Hepatocyte (in vitro differentiated cells): ENCODE measurements around the gene MBD5. TPM values are rescaled to one million over a fixed set of nuclear protein-coding genes. Genes with fewer than 3 reads are reported as not detected.

ENCODE experiments used
- DNase-seq: peaks from one replicate; pipeline ENCODE4 v3.0.0-alpha.2; 2016; ENCODE audit warnings: low spot score
- H2AFZ ChIP-seq: fragments of 200-600 bp; sonication (generic); 2 replicates; pipeline ENCODE4 v1.6.0; 2016; ENCODE audit warnings: antibody characterized with exemption, mild to moderate bottlenecking
- H3K27ac ChIP-seq: fragments of 200-600 bp; sonication (generic); 2 replicates; pipeline ENCODE4 v1.5.1; 2016; ENCODE audit warnings: mild to moderate bottlenecking
- H3K27me3 ChIP-seq: fragments of 200-600 bp; sonication (generic); 2 replicates; pipeline ENCODE4 v1.6.1; 2016
- H3K36me3 ChIP-seq: fragments of 200-600 bp; sonication (generic); replicated peaks from 2 replicates; pipeline ENCODE4 v1.5.1; 2016; ENCODE audit warnings: low read depth; ENCODE audit not compliant: insufficient read depth
- H3K4me1 ChIP-seq: fragments of 200-600 bp; sonication (generic); 2 replicates; pipeline ENCODE4 v1.5.1; 2016; ENCODE audit warnings: mild to moderate bottlenecking, moderate library complexity; ENCODE audit not compliant: insufficient read depth
- H3K4me2 ChIP-seq: fragments of 200-600 bp; sonication (generic); 2 replicates; pipeline ENCODE4 v1.6.0; 2016
- H3K4me3 ChIP-seq: fragments of 200-600 bp; sonication (generic); 2 replicates; pipeline ENCODE4 v1.5.1; 2016; ENCODE audit warnings: mild to moderate bottlenecking
- H3K79me2 ChIP-seq: fragments of 200-600 bp; sonication (generic); 2 replicates; pipeline ENCODE4 v1.6.0; 2017; ENCODE audit warnings: mild to moderate bottlenecking
- H3K9me2 ChIP-seq: fragments of 200-600 bp; sonication (generic); replicated peaks from 2 replicates; pipeline ENCODE4 v1.6.0; 2017; ENCODE audit warnings: mild to moderate bottlenecking; ENCODE audit not compliant: insufficient read depth
- H3K9me3 ChIP-seq: fragments of 200-600 bp; sonication (generic); 2 replicates; pipeline ENCODE4 v1.5.1; 2016; ENCODE audit warnings: low read depth, mild to moderate bottlenecking
- H4K20me1 ChIP-seq: fragments of 200-600 bp; sonication (generic); 2 replicates; pipeline ENCODE4 v1.6.0; 2016; ENCODE audit warnings: mild to moderate bottlenecking; ENCODE audit not compliant: insufficient read depth, poor library complexity, severe bottlenecking
- EZH2 ChIP-seq: fragments of 200-600 bp; sonication (generic); IDR thresholded peaks from 2 replicates; pipeline ENCODE4 v1.6.1; 2016; ENCODE audit warnings: antibody characterized with exemption, mild to moderate bottlenecking, borderline replicate concordance
- EZH2phosphoT487 ChIP-seq: fragments of 200-600 bp; sonication (generic); IDR thresholded peaks from one replicate; pipeline ENCODE4 v1.6.1; 2018; ENCODE audit warnings: antibody characterized with exemption, mild to moderate bottlenecking, low read depth, moderate library complexity; ENCODE audit not compliant: unreplicated experiment, severe bottlenecking
- WGBS: methylation state at CpG from one replicate; pipeline ENCODE4 v1.1.6; 2016; ENCODE audit warnings: low lambda C conversion rate; ENCODE audit errors: missing lambda C conversion rate; 5-methylcytosine and 5-hydroxymethylcytosine counted together
- polyA plus RNA-seq: library from polyadenylated mRNA; unstranded; fragments of >200 nt; fragmentation: Nextera tagmentation; extraction: Ambion mirVana; gene quantifications from 2 replicates; pipeline ENCODE4 v1.2.1, GENCODE V29; 2016
- total RNA-seq: library from RNA; depleted of rRNA; stranded (reverse); fragments of >200 nt; gene quantifications from 2 replicates; pipeline ENCODE4 v1.2.3, GENCODE V29; 2014
- TF ChIP-seq, protein P1 (sequence below): fragments of 200-600 bp; sonication (generic); IDR thresholded peaks from 2 replicates; pipeline ENCODE4 v1.5.1; 2016; ENCODE audit warnings: antibody characterized with exemption, mild to moderate bottlenecking; ENCODE audit not compliant: poor library complexity

The MBD5 gene
- total and polyA plus RNA-seq, 2 experiments from 2014 or later, result 20.9 to 36.2 TPM

- TF ChIP-seq, protein P1, sequence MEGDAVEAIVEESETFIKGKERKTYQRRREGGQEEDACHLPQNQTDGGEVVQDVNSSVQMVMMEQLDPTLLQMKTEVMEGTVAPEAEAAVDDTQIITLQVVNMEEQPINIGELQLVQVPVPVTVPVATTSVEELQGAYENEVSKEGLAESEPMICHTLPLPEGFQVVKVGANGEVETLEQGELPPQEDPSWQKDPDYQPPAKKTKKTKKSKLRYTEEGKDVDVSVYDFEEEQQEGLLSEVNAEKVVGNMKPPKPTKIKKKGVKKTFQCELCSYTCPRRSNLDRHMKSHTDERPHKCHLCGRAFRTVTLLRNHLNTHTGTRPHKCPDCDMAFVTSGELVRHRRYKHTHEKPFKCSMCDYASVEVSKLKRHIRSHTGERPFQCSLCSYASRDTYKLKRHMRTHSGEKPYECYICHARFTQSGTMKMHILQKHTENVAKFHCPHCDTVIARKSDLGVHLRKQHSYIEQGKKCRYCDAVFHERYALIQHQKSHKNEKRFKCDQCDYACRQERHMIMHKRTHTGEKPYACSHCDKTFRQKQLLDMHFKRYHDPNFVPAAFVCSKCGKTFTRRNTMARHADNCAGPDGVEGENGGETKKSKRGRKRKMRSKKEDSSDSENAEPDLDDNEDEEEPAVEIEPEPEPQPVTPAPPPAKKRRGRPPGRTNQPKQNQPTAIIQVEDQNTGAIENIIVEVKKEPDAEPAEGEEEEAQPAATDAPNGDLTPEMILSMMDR, result no peak
- no peak for TF ChIP-seq EZH2
- TF ChIP-seq EZH2phosphoT487, result no peak
- no peak for DNase-seq
- Histone ChIP-seq H2AFZ (no peak overlapping the region), H3K9me3 (no peaks in the 10 kb centered on the region), H4K20me1 (no peaks in the 10 kb centered on the region), H3K9me2 (no peaks in the 10 kb centered on the region), H3K27ac (no peak overlapping the region), H3K27me3 (no peaks in the 10 kb centered on the region), H3K4me3 (no peak overlapping the region), H3K4me1 (peaks cover 8% of the 10 kb centered on the region), H3K79me2 (no peaks in the 10 kb centered on the region), H3K4me2 (no peak overlapping the region), H3K36me3 (no peaks in the 10 kb centered on the region)
- WGBS, result 100% methylated on average over 2 of the region's 2 CpGs
Measured at GRCh38 chr2:148458171-148458570, 437.3 kb downstream of the MBD5 start.

- H3K36me3 ChIP-seq, result no peaks in the 10 kb centered on the region
- no peaks in the 10 kb centered on the region for H4K20me1 ChIP-seq
- H3K9me3 ChIP-seq, result no peaks in the 10 kb centered on the region
- no peaks in the 10 kb centered on the region for H3K27me3 ChIP-seq
- H2AFZ ChIP-seq, result no peak overlapping the region
- no peaks in the 10 kb centered on the region for H3K79me2 ChIP-seq
- H3K27ac ChIP-seq, result no peak overlapping the region
- no peak overlapping the region for H3K4me3 ChIP-seq
- TF ChIP-seq, protein P1, result no peak
- TF ChIP-seq EZH2 (no peak), EZH2phosphoT487 (no peak)
- peaks cover 8% of the 10 kb centered on the region for H3K4me1 ChIP-seq
- no peaks in the 10 kb centered on the region for H3K9me2 ChIP-seq
- no peak for DNase-seq
- no peak overlapping the region for H3K4me2 ChIP-seq
Measured at GRCh38 chr2:148459377-148459778, 438.5 kb downstream of the MBD5 start.

DNA sequence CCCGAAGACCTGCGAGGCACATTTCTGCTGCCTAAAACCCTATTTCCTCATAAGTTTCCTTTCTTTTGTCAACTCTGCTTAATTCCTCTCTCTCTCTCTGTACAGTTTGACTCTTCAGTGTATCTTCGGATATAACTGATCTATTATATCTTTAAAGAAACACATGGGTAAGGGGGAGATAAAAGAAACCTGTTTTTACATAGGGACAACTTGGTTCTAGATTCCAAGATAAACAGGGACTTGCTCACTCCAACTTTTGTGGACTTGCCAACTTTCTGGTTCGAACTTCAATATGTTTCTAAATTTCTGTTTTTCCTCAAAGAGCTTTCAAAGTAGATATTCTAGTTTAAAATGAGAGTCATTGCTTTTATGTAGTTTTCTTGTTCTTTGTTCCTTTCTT lies 441.0 kb downstream of the MBD5 start:
- H3K79me2 ChIP-seq, result no peaks in the 10 kb centered on the region
- no peak for DNase-seq
- no peaks in the 10 kb centered on the region for H3K27me3 ChIP-seq
- no peaks in the 10 kb centered on the region for H3K9me2 ChIP-seq
- TF ChIP-seq EZH2phosphoT487 (no peak), EZH2 (no peak)
- TF ChIP-seq, protein P1, result no peak
- no peaks in the 10 kb centered on the region for H3K36me3 ChIP-seq
- no peaks in the 10 kb centered on the region for H4K20me1 ChIP-seq
- 92% methylated on average over 4 of the region's 4 CpGs for WGBS
- no peaks in the 10 kb centered on the region for H3K9me3 ChIP-seq
- H3K4me1 ChIP-seq, result peaks cover 8% of the 10 kb centered on the region
- no peak overlapping the region for H3K4me2 ChIP-seq
- H3K27ac ChIP-seq, result no peak overlapping the region
- H3K4me3 ChIP-seq, result no peak overlapping the region
- no peak overlapping the region for H2AFZ ChIP-seq

DNA sequence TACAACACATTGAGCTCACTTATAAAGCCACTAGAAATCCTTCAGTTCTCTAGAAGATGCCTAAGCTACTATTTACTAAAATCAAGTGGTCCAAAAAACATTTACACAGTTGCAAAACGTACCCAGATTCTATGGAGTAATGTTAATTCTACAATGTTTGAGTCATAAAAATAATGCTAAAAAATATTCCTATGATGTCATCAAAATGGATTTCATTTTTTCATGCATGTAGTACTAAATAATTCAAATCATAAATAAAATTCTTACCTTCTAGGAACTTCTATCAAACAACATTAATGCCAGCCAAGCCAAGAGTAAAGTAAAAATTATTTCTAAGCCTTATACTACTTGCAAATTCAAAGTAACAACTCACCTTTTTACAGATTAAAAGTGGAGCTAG lies 454.7 kb downstream of the MBD5 start:
- Histone ChIP-seq H3K36me3 (no peaks in the 10 kb centered on the region), H3K9me2 (no peaks in the 10 kb centered on the region), H3K27ac (no peak overlapping the region), H3K4me3 (no peak overlapping the region), H3K4me2 (no peak overlapping the region), H4K20me1 (no peaks in the 10 kb centered on the region), H3K9me3 (no peaks in the 10 kb centered on the region), H2AFZ (no peak overlapping the region), H3K79me2 (no peaks in the 10 kb centered on the region), H3K4me1 (no peaks in the 10 kb centered on the region), H3K27me3 (no peaks in the 10 kb centered on the region)
- 95% methylated on average over 1 of the region's 1 CpG for WGBS
- TF ChIP-seq EZH2, result no peak
- TF ChIP-seq, protein P1, result no peak
- no peak for TF ChIP-seq EZH2phosphoT487
- DNase-seq, result no peak
